ENCODE results near the gene ATP11B.

The ATP11B gene

GRCh38 chr3:182811269-182811596 lies 17.9 kb downstream of the ATP11B start:
- H3K79me2 ChIP-seq (ENCODE audit: control insufficient read depth, insufficient read depth, low read length, poor library complexity): no peaks in the 10 kb centered on the region
- peaks cover 2% of the 10 kb centered on the region in 2 experiments for H3K4me1 ChIP-seq (ENCODE audit: control insufficient read depth in 1 of 2, insufficient read depth in 2 of 2, low read length in 2 of 2)
- H4K8ac ChIP-seq (ENCODE audit: low read depth, low read length): no peak overlapping the region
- H3K9me3 ChIP-seq (ENCODE audit: insufficient read depth, low read depth, low read length): no peaks in the 10 kb centered on the region
- no peak overlapping the region for H3K4me3 ChIP-seq (ENCODE audit: low read depth, low read length)
- H3K9ac ChIP-seq (ENCODE audit: low read length): no peak overlapping the region
- H3K4ac ChIP-seq (ENCODE audit: low read depth, low read length): no peak overlapping the region
- no peaks in the 10 kb centered on the region for H3K27me3 ChIP-seq (ENCODE audit: insufficient read depth, low read length)
- no peak overlapping the region for H3K4me2 ChIP-seq (ENCODE audit: low read length)
- no peak overlapping the region for H3K27ac ChIP-seq (ENCODE audit: low read depth, low read length)
- H2BK12ac ChIP-seq (ENCODE audit: low read length): no peak overlapping the region
- no peaks in the 10 kb centered on the region for H3K36me3 ChIP-seq (ENCODE audit: control insufficient read depth in 1 of 2, insufficient read depth in 2 of 2, low read length in 2 of 2)
- no peak overlapping the region for H2BK5ac ChIP-seq (ENCODE audit: low read depth, low read length, poor library complexity)
- H3K14ac ChIP-seq (ENCODE audit: low read length): no peak overlapping the region
- H2AFZ ChIP-seq (ENCODE audit: insufficient read depth, low read length, poor library complexity): no peak overlapping the region
- H3K79me1 ChIP-seq (ENCODE audit: low read length): no peaks in the 10 kb centered on the region
- H4K12ac ChIP-seq (ENCODE audit: low read depth, low read length): no peak overlapping the region
- no peak overlapping the region for H4K91ac ChIP-seq (ENCODE audit: low read depth, low read length)
- H3K23ac ChIP-seq (ENCODE audit: low read length): no peak overlapping the region
- no peak overlapping the region for H3K18ac ChIP-seq (ENCODE audit: low read length)
- DNase-seq: no peak
- H2AK5ac ChIP-seq (ENCODE audit: low read length): no peak overlapping the region
- WGBS (ENCODE audit: extremely low coverage, insufficient coverage, insufficient read length): no CpG with 5 or more reads among the region's 1 CpG
- H2BK120ac ChIP-seq (ENCODE audit: insufficient read depth, low read length, poor library complexity): no peak overlapping the region

GRCh38 chr3:182812123-182812522 lies 18.8 kb downstream of the ATP11B start:
- Histone ChIP-seq H3K9me3 (ENCODE audit: insufficient read depth, low read depth, low read length) (no peaks in the 10 kb centered on the region), H3K4me2 (ENCODE audit: low read length) (no peak overlapping the region), H2AK5ac (ENCODE audit: low read length) (no peak overlapping the region), H3K4me3 (ENCODE audit: low read depth, low read length) (no peak overlapping the region), H3K14ac (ENCODE audit: low read length) (no peak overlapping the region), H2BK5ac (ENCODE audit: low read depth, low read length, poor library complexity) (no peak overlapping the region), H4K8ac (ENCODE audit: low read depth, low read length) (no peak overlapping the region), H3K27me3 (ENCODE audit: insufficient read depth, low read length) (no peaks in the 10 kb centered on the region), H4K91ac (ENCODE audit: low read depth, low read length) (no peak overlapping the region), H3K4me1 (ENCODE audit: control insufficient read depth in 1 of 2, insufficient read depth in 2 of 2, low read length in 2 of 2) (peaks cover 2% of the 10 kb centered on the region in 2 experiments), H3K79me1 (ENCODE audit: low read length) (no peaks in the 10 kb centered on the region), H2BK120ac (ENCODE audit: insufficient read depth, low read length, poor library complexity) (no peak overlapping the region), H3K18ac (ENCODE audit: low read length) (no peak overlapping the region), H2BK12ac (ENCODE audit: low read length) (no peak overlapping the region), H3K9ac (ENCODE audit: low read length) (no peak overlapping the region), H3K79me2 (ENCODE audit: control insufficient read depth, insufficient read depth, low read length, poor library complexity) (no peaks in the 10 kb centered on the region), H2AFZ (ENCODE audit: insufficient read depth, low read length, poor library complexity) (no peak overlapping the region), H3K27ac (ENCODE audit: low read depth, low read length) (no peak overlapping the region), H3K4ac (ENCODE audit: low read depth, low read length) (no peak overlapping the region), H3K23ac (ENCODE audit: low read length) (no peak overlapping the region), H3K36me3 (ENCODE audit: control insufficient read depth in 1 of 2, insufficient read depth in 2 of 2, low read length in 2 of 2) (no peaks in the 10 kb centered on the region), H4K12ac (ENCODE audit: low read depth, low read length) (no peak overlapping the region)
- WGBS (ENCODE audit: extremely low coverage, insufficient coverage, insufficient read length): no CpG with 5 or more reads among the region's 1 CpG
- DNase-seq: no peak

GRCh38 chr3:182814419-182815062 lies 21.2 kb downstream of the ATP11B start:
- no peak for DNase-seq
- Histone ChIP-seq H3K4me2 (ENCODE audit: low read length) (no peak overlapping the region), H3K4ac (ENCODE audit: low read depth, low read length) (no peak overlapping the region), H3K18ac (ENCODE audit: low read length) (no peak overlapping the region), H3K4me1 (ENCODE audit: control insufficient read depth in 1 of 2, insufficient read depth in 2 of 2, low read length in 2 of 2) (no peaks in the 10 kb centered on the region), H3K14ac (ENCODE audit: low read length) (no peak overlapping the region), H2AK5ac (ENCODE audit: low read length) (no peak overlapping the region), H2BK120ac (ENCODE audit: insufficient read depth, low read length, poor library complexity) (no peak overlapping the region), H4K91ac (ENCODE audit: low read depth, low read length) (no peak overlapping the region), H4K12ac (ENCODE audit: low read depth, low read length) (no peak overlapping the region), H3K36me3 (ENCODE audit: control insufficient read depth in 1 of 2, insufficient read depth in 2 of 2, low read length in 2 of 2) (no peaks in the 10 kb centered on the region), H3K27ac (ENCODE audit: low read depth, low read length) (no peak overlapping the region), H2AFZ (ENCODE audit: insufficient read depth, low read length, poor library complexity) (no peak overlapping the region), H2BK12ac (ENCODE audit: low read length) (no peak overlapping the region), H3K9me3 (ENCODE audit: insufficient read depth, low read depth, low read length) (no peaks in the 10 kb centered on the region), H3K79me2 (ENCODE audit: control insufficient read depth, insufficient read depth, low read length, poor library complexity) (no peaks in the 10 kb centered on the region), H3K27me3 (ENCODE audit: insufficient read depth, low read length) (no peaks in the 10 kb centered on the region), H3K4me3 (ENCODE audit: low read depth, low read length) (no peak overlapping the region), H2BK5ac (ENCODE audit: low read depth, low read length, poor library complexity) (no peak overlapping the region), H3K79me1 (ENCODE audit: low read length) (no peaks in the 10 kb centered on the region), H4K8ac (ENCODE audit: low read depth, low read length) (no peak overlapping the region), H3K9ac (ENCODE audit: low read length) (no peak overlapping the region), H3K23ac (ENCODE audit: low read length) (no peak overlapping the region)
- WGBS (ENCODE audit: extremely low coverage, insufficient coverage, insufficient read length): no CpG with 5 or more reads among the region's 4 CpGs

- WGBS (ENCODE audit: extremely low coverage, insufficient coverage, insufficient read length): no CpG with 5 or more reads among the region's 1 CpG
- Histone ChIP-seq H3K27ac (ENCODE audit: low read depth, low read length) (no peak overlapping the region), H3K79me2 (ENCODE audit: control insufficient read depth, insufficient read depth, low read length, poor library complexity) (no peaks in the 10 kb centered on the region), H3K79me1 (ENCODE audit: low read length) (no peaks in the 10 kb centered on the region), H3K9ac (ENCODE audit: low read length) (no peak overlapping the region), H3K14ac (ENCODE audit: low read length) (no peak overlapping the region), H4K12ac (ENCODE audit: low read depth, low read length) (no peak overlapping the region), H3K4ac (ENCODE audit: low read depth, low read length) (no peak overlapping the region), H3K9me3 (ENCODE audit: insufficient read depth, low read depth, low read length) (no peaks in the 10 kb centered on the region), H3K4me2 (ENCODE audit: low read length) (no peak overlapping the region), H4K8ac (ENCODE audit: low read depth, low read length) (no peak overlapping the region), H3K4me3 (ENCODE audit: low read depth, low read length) (no peak overlapping the region), H4K91ac (ENCODE audit: low read depth, low read length) (no peak overlapping the region), H3K36me3 (ENCODE audit: control insufficient read depth in 1 of 2, insufficient read depth in 2 of 2, low read length in 2 of 2) (peaks cover 0 to 4% of the 10 kb centered on the region in 2 experiments), H2BK12ac (ENCODE audit: low read length) (no peak overlapping the region), H2AK5ac (ENCODE audit: low read length) (no peak overlapping the region), H2BK5ac (ENCODE audit: low read depth, low read length, poor library complexity) (no peak overlapping the region), H3K27me3 (ENCODE audit: insufficient read depth, low read length) (no peaks in the 10 kb centered on the region), H3K23ac (ENCODE audit: low read length) (no peak overlapping the region), H2BK120ac (ENCODE audit: insufficient read depth, low read length, poor library complexity) (no peak overlapping the region), H2AFZ (ENCODE audit: insufficient read depth, low read length, poor library complexity) (no peak overlapping the region), H3K4me1 (ENCODE audit: control insufficient read depth in 1 of 2, insufficient read depth in 2 of 2, low read length in 2 of 2) (no peaks in the 10 kb centered on the region), H3K18ac (ENCODE audit: low read length) (no peak overlapping the region)
- DNase-seq: no peak
These were observed 22.9 kb downstream of the ATP11B start for GRCh38 chr3:182816181-182816580.

Data from trophoblast cell (in vitro differentiated cells and primary cell).